ENCODE results near the gene TENT5C.

The TENT5C gene

DNA sequence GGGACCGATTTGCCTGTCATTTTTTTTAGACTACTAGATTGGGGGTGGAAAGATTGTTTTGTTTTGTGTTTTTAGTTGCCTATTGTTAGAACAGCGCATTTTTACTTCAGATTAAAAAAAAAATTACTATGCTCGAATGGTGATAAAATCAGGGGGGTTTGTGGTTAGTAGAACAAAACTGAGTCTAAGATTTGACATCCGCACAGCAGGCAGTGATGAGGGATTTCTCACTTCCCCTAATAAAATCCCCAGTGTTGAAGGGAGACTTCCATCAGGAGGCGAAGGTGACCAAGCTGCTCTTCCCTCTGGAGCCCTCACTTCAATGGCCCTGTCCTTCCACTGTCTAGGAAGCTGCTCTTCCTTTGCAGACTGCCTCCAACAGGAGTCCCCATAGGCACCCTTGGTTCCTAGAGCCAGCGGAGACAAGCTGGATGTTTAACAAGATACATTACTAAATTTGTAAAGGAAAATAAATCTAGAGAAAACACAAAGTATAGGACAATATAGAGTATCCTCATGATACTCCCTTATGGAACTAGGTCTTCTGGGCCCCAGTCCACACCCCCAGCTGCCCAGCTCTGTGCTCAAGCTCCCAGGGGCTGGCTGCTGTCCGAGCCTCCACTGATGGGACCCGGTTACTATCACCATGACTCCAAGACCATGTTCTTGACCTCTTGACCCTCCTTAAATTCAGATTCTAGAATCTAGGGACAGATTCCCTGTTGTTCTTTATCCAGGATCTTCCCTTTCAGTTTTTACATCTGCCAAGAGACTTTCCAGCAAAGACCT lies 31.0 kb downstream of the TENT5C start:
- H3K9me3 Mint-ChIP-seq = no peaks in the 10 kb centered on the region
- no peaks in the 10 kb centered on the region for H3K36me3 Mint-ChIP-seq (ENCODE audit: low read depth)
- ATAC-seq (no peak), DNase-seq (no peak)
- H3K27me3 Mint-ChIP-seq = peaks cover 27% of the 10 kb centered on the region
- peaks cover 23% of the 10 kb centered on the region for H3K4me1 Mint-ChIP-seq
- no peak overlapping the region for H3K27ac Mint-ChIP-seq
- no peak overlapping the region for H3K4me3 Mint-ChIP-seq

DNA sequence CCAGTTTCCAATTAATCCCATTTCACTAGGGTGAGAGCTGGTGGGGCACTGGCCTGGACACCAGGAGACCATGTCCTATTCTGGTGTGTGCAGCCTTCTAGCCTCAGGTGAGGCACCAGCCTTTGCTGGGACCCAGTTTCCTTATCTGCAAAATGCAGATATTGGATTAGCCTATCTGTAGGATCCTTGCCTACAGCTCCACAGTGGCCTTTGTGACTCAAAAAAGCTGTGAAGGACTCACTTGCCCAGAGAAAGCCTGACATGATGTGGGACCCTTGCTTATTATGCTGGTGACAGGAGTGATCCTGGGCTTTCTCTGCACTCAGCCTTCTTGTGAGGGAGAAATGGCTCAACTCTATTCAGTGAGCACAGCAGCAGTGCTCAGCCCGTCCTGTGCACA lies 32.3 kb downstream of the TENT5C start:
- Mint-ChIP-seq H3K27me3 (peaks cover 27% of the 10 kb centered on the region), H3K4me1 (peaks cover 18% of the 10 kb centered on the region), H3K27ac (no peak overlapping the region), H3K4me3 (no peak overlapping the region), H3K9me3 (no peaks in the 10 kb centered on the region), H3K36me3 (ENCODE audit: low read depth) (no peaks in the 10 kb centered on the region)
- ATAC-seq (no peak), DNase-seq (no peak)

DNA sequence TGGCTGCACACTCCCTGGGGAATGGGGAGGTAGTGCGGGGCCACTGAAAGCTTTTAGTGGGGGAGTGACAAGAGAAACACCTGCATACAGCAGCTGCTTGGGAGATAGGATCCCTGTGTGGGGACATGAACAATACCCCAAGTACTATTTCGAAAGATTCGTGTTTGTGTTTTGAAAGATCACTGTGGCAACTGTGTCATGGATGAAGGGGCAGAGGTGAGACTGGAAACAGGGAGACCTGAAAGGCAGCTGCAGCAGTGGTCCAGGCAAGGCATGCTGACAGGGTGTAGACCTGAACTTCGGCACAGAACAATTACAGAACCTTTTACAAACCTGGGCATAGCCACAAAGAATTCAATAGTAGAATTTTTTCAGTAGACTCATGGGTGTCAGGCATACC lies 32.9 kb downstream of the TENT5C start:
- no peak for ATAC-seq

DNA sequence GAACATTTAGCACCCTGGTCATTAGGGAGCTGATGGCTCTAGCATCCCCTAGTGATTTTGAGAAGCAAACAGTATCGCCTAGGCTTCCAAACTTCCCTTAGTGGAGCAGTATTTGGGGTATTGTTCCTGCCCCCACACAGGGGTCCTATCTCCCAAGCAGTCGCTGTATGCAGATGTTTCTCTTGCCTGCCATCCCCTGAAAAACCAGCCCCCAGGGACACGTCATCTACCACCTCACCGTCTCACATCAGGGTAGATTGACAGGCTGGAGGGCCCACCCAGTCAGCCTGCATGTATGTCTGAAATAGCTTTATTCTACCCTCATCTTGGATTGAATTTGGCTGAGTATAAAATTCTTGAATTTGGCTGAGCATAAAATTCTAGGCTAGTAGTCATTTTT lies 33.9 kb downstream of the TENT5C start:
- DNase-seq (no peak), ATAC-seq (no peak)
- Mint-ChIP-seq H3K9me3 (no peaks in the 10 kb centered on the region), H3K36me3 (ENCODE audit: low read depth) (no peaks in the 10 kb centered on the region), H3K4me1 (peaks cover 22% of the 10 kb centered on the region), H3K27ac (no peak overlapping the region), H3K27me3 (peaks cover 29% of the 10 kb centered on the region), H3K4me3 (no peak overlapping the region)

More for the DNA sequence above, 32.9 kb downstream of the TENT5C start:
- Mint-ChIP-seq H3K27me3 (peaks cover 27% of the 10 kb centered on the region), H3K27ac (no peak overlapping the region), H3K9me3 (no peaks in the 10 kb centered on the region), H3K4me3 (no peak overlapping the region), H3K4me1 (peaks cover 18% of the 10 kb centered on the region), H3K36me3 (ENCODE audit: low read depth) (no peaks in the 10 kb centered on the region)
- no peak for DNase-seq

DNA sequence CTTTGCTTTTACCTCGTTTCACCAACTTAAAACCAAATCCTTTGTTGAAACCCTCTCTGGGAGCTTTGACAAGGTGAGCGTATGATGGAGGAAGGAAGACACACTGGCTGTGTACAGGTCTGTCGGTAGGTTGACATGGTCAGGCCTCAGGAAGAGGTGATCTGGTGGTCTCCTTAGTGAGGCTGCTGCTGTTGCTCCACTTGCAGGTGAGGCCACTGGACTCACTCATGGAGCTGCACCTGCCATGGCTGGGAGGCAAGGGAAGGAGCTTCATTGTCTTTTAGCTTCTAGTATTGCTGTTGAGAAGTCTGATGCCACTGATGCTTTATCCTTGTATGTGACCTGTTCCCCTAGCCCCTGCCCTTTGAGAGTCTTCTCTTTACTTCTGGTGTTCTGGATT lies 35.7 kb downstream of the TENT5C start:
- H3K27ac Mint-ChIP-seq = no peak overlapping the region
- H3K27me3 Mint-ChIP-seq = peaks cover 30% of the 10 kb centered on the region
- H3K36me3 Mint-ChIP-seq (ENCODE audit: low read depth) = no peaks in the 10 kb centered on the region
- ATAC-seq (no peak), DNase-seq (no peak)
- no peaks in the 10 kb centered on the region for H3K9me3 Mint-ChIP-seq
- no peak overlapping the region for H3K4me3 Mint-ChIP-seq
- peaks cover 12% of the 10 kb centered on the region for H3K4me1 Mint-ChIP-seq

DNA sequence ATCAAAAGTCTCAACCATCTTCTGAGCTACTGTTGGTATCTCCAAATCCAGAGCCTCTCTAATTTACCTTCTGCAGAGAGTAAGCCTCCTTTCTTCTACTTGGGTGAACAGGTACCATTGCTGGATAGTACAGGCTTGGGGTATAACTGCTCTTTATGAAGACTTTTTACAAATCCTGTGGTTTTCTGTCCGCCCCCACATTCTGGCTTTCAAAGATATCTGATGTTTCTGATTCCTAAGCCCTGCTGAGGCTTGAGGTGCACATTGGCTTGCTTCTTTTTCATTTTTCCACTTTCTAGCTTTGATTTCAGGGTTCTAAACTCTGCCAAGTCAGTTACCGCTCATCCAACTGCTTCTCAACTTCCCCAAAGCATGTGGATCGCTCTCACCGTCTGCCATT lies 37.1 kb downstream of the TENT5C start:
- no peaks in the 10 kb centered on the region for H3K9me3 Mint-ChIP-seq
- H3K4me1 Mint-ChIP-seq = peaks cover 3% of the 10 kb centered on the region
- peaks cover 25% of the 10 kb centered on the region for H3K27me3 Mint-ChIP-seq
- no peak overlapping the region for H3K27ac Mint-ChIP-seq
- H3K4me3 Mint-ChIP-seq = no peak overlapping the region
- DNase-seq (no peak), ATAC-seq (peak; percentile 63)
- no peaks in the 10 kb centered on the region for H3K36me3 Mint-ChIP-seq (ENCODE audit: low read depth)

DNA sequence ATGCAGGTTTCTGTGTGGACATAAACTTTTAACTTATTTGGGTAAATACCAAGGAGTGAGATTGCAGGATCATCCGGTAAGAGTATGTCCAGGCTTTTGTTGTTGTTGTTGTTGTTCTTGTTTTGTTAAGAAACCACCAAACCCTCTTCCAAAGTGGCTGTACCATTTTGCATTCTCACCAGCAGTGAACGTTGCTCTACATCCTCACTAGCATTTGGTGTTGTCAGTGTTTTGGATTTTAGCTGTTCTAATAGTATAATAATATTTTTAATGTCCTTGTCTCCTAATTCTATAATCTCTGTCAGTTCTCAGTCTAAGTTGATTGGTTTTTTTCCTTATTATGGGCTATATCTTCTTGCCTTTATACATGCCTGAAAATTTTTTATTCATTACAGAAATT lies 37.8 kb downstream of the TENT5C start:
- no peak for ATAC-seq
- no peak overlapping the region for H3K27ac Mint-ChIP-seq
- no peaks in the 10 kb centered on the region for H3K36me3 Mint-ChIP-seq (ENCODE audit: low read depth)
- no peak overlapping the region for H3K4me3 Mint-ChIP-seq
- H3K4me1 Mint-ChIP-seq = peaks cover 6% of the 10 kb centered on the region
- H3K27me3 Mint-ChIP-seq = peaks cover 25% of the 10 kb centered on the region
- no peak for DNase-seq
- H3K9me3 Mint-ChIP-seq = no peaks in the 10 kb centered on the region

DNA sequence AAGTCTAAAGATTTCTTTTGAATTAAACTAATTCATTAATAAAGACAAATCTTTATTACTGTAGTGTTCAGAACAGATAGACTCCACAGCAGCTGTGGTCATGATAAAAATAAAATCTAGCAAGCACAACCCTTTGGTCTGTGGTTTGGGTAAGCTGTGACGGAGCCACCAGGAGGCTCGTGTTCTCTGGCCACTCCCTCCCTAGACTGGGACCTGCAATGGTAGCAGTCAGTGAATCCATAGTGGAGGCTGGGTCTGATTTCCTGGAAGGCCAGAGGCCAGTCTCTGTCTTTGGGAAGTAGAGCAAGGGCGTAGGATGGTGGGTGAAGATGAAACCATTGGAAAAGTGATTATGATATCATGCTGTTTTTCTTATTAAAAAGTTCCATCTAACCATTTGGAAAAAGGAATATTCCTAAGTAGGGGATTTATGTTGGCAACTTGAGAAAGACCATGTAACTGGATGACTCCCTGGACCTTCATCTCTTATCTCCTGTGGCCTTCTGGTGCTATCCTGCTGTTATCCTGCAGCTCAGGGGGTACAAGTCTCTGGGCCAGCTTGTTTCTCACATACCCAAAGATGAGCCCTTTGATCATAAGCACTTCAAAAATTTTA lies 39.0 kb downstream of the TENT5C start:
- H3K27ac Mint-ChIP-seq = no peak overlapping the region
- no peaks in the 10 kb centered on the region for H3K9me3 Mint-ChIP-seq
- peaks cover 25% of the 10 kb centered on the region for H3K27me3 Mint-ChIP-seq
- ATAC-seq (no peak), DNase-seq (no peak)
- no peak overlapping the region for H3K4me3 Mint-ChIP-seq
- peaks cover 6% of the 10 kb centered on the region for H3K4me1 Mint-ChIP-seq
- H3K36me3 Mint-ChIP-seq (ENCODE audit: low read depth) = no peaks in the 10 kb centered on the region

DNA sequence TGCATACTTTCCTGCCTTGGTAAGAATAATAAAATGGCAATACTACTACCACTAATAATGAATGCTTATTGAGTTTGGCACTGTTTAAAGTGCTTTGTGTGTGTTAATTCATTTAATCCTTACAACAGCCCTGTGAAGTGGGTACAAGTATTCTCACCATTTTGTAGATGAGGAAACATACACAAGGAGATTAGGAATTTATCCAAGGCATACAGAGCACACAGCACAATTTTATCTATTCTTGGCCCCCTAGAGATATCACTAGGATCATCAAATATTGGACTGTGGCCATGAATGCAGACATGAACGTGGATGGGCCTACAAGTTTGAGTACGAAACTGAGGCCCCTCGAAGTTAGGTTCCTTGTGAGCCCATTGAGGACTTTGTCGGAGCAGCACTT lies 39.5 kb downstream of the TENT5C start:
- Mint-ChIP-seq H3K9me3 (no peaks in the 10 kb centered on the region), H3K4me1 (peaks cover 6% of the 10 kb centered on the region), H3K36me3 (ENCODE audit: low read depth) (no peaks in the 10 kb centered on the region), H3K27me3 (peaks cover 26% of the 10 kb centered on the region), H3K27ac (no peak overlapping the region), H3K4me3 (no peak overlapping the region)
- DNase-seq (no peak), ATAC-seq (no peak)

DNA sequence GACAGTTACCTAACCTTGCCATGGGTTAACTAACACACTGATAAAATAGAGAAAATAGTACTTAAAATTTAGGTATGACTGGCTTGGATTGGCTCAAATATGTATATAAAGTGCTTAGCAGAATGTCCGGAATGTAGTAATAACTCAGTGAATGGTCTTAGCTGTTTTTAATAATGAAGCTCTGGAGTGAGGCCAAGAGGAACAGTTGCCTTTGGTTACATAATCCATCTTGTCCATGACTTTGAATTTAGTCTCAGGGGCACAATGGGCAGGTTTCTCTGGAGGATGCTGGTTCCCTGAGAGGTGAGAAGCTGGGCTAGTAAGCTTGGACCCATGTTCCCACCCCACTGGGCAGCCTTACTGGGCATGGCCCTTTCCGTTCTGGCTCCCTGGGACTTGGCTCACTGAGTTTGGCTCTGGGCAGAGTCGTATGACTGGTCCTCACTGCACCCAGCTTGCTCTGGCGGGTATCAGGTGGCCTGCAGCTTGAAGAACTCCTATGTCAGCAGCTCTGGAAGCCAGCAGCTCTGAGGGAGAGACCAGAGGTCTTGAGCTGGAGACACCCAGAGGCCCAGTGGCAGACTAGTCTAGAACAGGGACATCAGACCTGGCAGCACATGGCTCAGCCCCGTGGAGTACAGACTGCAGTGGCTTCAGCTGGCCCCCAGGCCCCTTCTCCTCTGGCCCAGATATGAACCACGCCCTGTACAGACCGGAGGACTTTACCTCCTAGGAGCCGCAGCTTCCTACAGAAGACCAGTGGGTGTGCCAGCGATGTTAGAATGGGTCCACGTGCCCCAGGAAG lies 40.4 kb downstream of the TENT5C start:
- no peaks in the 10 kb centered on the region for H3K9me3 Mint-ChIP-seq
- H3K4me1 Mint-ChIP-seq = peaks cover 9% of the 10 kb centered on the region
- DNase-seq = no peak
- ATAC-seq = no peak
- no peak overlapping the region for H3K27ac Mint-ChIP-seq
- H3K36me3 Mint-ChIP-seq (ENCODE audit: low read depth) = no peaks in the 10 kb centered on the region
- H3K27me3 Mint-ChIP-seq = peaks cover 31% of the 10 kb centered on the region
- H3K4me3 Mint-ChIP-seq = no peak overlapping the region

DNA sequence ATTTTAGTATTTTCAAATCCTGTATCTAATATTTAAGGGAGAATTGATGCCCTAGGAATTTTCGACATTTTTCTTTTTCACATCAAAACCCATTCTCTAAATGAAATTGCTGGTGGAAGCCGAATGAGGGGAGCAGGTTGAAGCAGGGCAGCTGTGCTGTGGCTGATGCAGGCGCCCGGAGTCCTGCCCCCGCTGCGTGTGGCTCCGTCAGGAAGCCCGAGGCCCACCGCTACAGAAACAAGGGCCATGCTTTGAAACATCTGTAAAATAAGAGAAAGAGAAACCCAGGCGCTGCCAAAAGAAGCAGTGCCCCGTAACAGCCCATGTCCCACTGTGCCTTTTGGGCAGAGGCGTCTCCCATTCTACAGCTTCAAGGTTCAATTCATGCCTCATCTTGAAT lies 41.1 kb downstream of the TENT5C start:
- no peak overlapping the region for H3K27ac Mint-ChIP-seq
- ATAC-seq (no peak), DNase-seq (no peak)
- peaks cover 38% of the 10 kb centered on the region for H3K27me3 Mint-ChIP-seq
- H3K4me1 Mint-ChIP-seq = peaks cover 14% of the 10 kb centered on the region
- no peaks in the 10 kb centered on the region for H3K9me3 Mint-ChIP-seq
- no peaks in the 10 kb centered on the region for H3K36me3 Mint-ChIP-seq (ENCODE audit: low read depth)
- H3K4me3 Mint-ChIP-seq = no peak overlapping the region

DNA sequence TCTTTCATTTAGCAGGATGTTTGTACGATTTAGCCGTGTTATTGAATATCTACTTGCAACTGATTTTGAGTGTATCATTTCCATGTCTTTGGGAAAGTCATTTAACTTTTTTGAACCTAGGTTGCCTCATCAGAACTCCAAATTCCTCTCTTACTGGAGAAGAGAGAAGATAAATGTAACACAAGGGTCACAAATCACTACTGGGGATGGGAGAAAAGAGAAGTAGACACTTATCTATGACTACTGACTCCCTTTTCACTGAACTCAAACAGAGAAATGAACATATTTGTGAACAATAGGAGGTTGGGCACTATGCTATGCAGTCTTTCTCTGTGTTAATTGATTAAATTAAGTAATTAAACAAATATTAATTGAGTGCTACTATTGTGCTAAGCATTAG lies 42.2 kb downstream of the TENT5C start:
- DNase-seq (no peak), ATAC-seq (no peak)
- Mint-ChIP-seq H3K9me3 (no peaks in the 10 kb centered on the region), H3K36me3 (ENCODE audit: low read depth) (no peaks in the 10 kb centered on the region), H3K4me3 (no peak overlapping the region), H3K27ac (no peak overlapping the region), H3K4me1 (peaks cover 25% of the 10 kb centered on the region), H3K27me3 (peaks cover 48% of the 10 kb centered on the region)

DNA sequence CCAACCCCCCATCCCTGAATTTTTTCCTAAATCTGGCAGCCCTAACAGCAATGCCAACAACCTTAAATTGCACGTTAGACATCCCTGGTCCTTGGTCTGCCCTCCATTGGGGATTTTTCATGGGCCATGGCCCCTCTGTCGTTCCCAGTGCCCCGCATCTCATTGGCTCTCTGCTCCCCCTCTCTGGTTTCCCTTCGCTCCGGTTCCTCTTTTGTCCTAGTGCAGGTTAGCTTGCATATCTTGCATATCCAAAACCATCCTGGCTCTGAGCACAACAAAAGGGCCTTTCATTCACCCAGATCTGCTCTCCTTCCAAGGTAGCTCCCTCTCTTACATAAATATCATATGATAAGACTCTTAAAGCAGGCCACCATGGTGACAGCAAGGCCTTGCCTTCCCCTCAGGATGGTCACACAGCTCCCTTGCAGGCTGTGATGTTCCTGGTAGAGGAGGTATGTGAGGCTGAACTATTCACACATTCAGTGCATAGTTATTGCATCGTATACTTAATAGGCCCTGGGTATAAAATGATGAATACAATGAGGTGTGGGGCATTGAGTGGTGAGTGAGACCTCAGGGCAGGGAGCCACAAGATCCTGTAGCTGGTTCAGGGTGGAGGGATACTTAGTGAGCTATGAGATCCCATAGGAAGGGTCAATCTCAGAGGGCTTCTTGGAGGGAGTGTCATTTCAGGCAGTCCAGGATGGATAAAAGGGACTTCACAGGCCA lies 45.2 kb downstream of the TENT5C start:
- Mint-ChIP-seq H3K4me1 (peaks cover 51% of the 10 kb centered on the region), H3K36me3 (ENCODE audit: low read depth) (no peaks in the 10 kb centered on the region), H3K27ac (no peak overlapping the region), H3K27me3 (peaks cover 48% of the 10 kb centered on the region), H3K4me3 (no peak overlapping the region), H3K9me3 (no peaks in the 10 kb centered on the region)
- DNase-seq = no peak
- ATAC-seq = no peak

DNA sequence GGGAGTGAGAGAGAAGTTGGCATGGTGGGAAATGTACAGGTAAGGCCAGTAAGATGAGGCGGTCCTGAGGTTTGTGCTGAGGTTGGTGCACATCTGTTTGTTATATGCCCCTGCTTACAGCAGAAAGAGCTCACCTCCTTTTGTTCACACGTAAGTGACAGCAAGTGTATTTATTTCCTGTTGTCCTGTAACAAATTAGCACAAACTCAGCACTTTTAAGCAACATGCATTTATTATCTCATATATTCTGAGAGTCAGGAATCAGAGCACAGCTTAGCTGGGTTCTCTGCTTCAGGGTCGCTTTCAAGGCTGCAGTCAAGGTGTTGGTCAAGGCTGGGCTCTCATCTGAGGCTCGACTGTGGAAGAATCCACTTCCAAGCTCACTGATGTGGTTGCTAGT lies 45.8 kb downstream of the TENT5C start:
- H3K36me3 Mint-ChIP-seq (ENCODE audit: low read depth) = no peaks in the 10 kb centered on the region
- H3K4me1 Mint-ChIP-seq = peaks cover 58% of the 10 kb centered on the region
- H3K27ac Mint-ChIP-seq = no peak overlapping the region

More for the DNA sequence above, 45.8 kb downstream of the TENT5C start:
- ATAC-seq (no peak), DNase-seq (no peak)
- H3K4me3 Mint-ChIP-seq = no peak overlapping the region
- H3K9me3 Mint-ChIP-seq = no peaks in the 10 kb centered on the region
- H3K27me3 Mint-ChIP-seq = peaks cover 48% of the 10 kb centered on the region

All from activated naive CD8-positive, alpha-beta T cell treated with anti-CD3 and anti-CD28 coated beads, Interleukin-2, amount 50 U/mL, for 24 hours (primary cell).